Stimulated activated CD4-positive, alpha-beta T cell treated with anti-CD3 and anti-CD28 coated beads, Interleukin-15, amount 100 ng/mL, for 48 hours (primary cell): Measurements from ENCODE around the gene PIGU.
"Not testable (repeated sequence)": the region's sequence is repeated elsewhere in the genome, so short reads cannot be mapped to it uniquely, and the experiment has no call there.

Experiments
- DNase-seq, 2 donors: peaks; one replicate each; pipeline ENCODE4 v3.0.0-alpha.2; 2020; ENCODE audit warnings: low read depth in 2 of 2

The PIGU gene, protein sequence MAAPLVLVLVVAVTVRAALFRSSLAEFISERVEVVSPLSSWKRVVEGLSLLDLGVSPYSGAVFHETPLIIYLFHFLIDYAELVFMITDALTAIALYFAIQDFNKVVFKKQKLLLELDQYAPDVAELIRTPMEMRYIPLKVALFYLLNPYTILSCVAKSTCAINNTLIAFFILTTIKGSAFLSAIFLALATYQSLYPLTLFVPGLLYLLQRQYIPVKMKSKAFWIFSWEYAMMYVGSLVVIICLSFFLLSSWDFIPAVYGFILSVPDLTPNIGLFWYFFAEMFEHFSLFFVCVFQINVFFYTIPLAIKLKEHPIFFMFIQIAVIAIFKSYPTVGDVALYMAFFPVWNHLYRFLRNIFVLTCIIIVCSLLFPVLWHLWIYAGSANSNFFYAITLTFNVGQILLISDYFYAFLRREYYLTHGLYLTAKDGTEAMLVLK

DNA sequence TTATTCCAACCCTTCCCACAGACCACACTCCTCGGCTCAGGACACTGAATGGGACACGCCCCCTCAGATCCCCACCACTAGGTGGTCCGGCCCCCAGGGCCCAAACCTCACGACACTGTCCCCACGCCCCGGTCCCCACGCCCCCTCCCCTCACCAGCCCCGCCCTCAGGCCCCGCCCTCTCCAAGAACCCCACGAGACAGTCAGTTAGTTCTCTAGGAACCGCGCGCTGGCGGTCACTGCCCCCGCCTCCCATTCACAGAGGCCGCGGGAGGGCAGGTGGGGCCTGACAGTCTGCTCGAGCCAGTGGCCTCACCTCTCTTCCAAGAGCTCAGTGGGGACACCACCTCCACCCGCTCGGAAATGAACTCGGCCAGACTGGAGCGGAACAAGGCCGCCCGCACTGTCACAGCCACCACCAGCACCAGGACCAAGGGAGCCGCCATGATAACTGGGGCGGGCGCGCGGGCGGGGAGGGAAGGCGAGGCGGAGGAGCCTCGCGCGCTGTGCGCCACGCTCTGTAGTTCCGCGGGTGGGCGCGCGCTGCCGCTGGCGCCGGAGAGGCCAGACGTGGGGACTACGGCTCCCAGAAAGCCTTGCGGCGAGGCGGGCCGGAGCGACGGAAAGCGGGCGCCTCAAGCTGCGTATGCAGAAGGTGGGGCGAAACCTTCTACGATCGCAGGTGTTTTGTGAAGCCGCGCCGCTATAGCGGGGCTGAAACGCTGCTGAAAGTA lies at the start of gene PIGU:
TSS of gene PIGU (minus strand) at position 451 of the 732 bp plus-strand sequence. CDS start at position 444, 7 bp downstream.
- DNase-seq: peak; percentile 93 to 95

DNA sequence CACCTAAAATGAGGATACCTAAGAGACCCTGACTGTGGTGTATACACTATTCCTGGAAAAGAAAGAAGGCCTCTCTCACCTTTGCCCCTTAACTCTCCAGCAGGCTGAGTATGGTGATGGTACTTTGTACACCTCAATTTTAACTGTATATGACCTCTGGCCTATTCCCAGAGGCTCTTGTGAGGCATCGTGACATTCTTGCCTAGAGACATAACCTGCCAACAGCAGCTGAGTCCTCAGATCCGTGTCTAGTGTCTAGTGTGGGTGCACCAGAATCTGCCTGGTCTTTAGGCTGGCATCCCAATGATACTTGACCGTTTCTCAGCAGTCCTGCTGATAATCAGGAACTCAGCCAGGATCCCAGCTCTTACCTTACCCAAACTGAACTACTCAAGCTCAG lies 47.3 kb upstream of the PIGU start:
- no peak for DNase-seq

DNA sequence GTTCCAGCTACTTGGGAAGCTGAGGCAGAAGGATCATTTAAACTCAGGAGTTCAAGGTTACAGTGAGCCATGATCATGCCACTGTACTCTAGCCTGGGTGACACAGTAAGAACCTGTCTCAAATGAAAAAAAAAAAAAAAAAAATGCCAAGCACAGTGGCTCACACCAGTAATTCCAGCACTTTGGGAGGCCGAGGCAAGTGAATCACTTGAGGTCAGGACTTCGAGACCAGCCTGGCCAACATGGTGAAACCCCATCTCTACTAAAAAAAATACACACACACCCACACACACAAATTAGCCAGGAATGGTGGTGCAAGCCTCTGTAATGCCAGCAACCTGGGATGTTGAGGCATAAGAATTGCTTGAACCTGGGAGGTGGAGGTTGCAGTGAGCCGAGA lies 45.7 kb upstream of the PIGU start:
- DNase-seq: not testable (repeated sequence)

DNA sequence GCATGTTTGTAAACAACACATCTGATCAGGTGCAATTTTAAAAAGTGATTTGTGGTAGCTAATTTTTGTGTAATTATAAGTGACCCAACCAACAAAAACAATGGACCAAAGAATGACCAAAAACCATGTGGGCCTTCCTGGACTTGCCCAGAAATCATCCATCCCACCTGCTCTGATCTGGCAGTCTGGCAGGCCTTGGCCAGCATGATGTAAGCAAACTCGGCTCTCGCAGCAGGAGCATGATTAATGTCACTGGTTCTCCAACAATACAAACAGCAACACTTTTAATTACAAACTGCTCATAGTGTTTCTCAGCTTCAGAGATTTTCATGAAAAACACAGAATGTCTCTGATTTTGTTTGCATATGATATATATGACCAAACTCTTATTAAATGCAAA lies 43.4 kb upstream of the PIGU start:
- DNase-seq: no peak

DNA sequence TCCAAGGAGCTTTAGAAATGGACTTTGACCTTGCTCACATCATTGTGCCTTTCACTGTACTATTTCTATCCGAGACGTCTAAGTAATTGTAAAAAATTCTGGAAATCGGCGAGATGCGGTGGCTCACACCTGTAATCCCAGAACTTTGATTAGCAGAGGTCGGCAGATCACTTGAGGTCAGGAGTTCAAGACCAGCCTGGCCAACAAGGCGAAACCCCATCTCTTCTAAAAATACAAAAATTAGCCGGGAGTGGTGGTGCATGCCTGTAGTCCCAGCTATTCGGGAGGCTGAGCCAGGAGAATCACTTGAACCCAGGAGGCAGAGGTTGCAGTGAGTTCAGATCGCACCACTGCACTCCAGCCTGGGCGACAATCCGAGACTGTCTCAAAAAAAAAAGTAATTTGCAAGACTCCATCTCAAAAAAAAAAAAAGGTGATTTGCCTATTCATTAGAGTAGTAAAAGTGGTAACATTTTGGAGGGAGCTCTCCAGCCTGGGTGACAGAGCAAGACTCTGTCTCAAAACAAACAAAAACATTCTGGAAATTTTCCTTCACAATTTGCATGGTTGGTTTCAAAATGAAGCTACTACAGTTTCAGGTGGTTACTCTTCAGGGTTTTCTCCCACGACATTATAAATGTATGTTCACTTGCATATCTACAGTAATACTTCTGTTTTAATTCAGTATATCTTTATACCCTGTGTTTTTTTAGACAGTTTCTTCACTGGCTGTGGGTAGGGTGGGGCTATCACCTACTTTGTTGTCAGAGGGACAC lies 42.5 kb upstream of the PIGU start:
- not testable (repeated sequence) for DNase-seq

DNA sequence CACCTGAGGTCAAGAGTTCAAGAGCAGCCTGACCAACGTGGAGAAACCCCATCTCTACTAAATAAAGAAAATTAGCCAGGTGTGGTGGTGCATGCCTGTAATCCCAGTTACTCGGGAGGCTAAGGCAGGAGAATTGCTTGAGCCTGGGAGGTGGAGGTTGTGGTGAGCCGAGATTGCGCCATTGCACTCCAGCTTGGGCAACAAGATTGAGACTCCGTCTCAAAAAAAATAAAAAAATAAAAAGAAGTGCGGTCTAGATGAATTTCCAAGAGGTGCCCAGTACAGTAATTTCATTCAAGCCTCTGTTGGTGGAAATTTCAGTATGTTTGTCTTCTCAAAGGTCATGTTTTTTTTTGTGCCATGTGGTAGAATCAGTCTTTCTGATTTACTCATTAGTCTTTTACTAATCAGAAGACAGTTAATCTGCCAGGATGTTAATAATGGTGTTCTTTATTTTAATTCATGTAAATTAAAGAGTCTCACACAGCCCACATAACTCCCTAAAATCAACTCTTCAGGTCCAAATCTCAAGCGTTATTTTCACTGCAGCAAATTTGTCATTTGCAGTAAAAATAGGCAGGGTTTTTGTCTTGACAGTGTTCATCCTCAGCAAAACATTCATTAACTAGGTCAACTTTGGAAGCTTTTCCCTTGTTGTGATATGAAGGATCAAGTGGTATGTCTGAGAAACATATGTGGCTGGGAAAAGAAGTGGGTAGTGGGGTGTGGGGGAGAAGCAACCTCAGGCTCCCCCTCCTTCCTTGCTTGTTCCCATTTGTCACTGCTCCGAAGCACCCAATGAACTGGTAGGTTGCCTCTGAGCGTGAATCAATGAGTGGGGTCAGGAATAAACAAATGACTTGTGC lies 40.6 kb upstream of the PIGU start:
- DNase-seq: no peak

DNA sequence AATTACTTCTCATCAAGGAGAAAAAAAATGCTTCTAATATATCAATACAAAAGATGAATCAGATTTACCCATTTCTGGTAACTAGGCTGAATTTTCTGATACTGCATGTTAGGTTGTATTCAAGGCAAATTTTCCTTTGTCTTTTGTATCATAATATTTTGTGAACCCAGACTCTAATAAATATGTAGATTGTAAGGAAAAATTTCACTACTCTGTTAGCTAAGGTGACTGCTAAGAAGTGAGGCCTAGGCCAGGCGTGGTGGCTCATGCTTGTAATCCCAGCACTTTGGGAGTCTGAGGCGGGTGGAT lies 40.0 kb upstream of the PIGU start:
- DNase-seq: no peak

DNA sequence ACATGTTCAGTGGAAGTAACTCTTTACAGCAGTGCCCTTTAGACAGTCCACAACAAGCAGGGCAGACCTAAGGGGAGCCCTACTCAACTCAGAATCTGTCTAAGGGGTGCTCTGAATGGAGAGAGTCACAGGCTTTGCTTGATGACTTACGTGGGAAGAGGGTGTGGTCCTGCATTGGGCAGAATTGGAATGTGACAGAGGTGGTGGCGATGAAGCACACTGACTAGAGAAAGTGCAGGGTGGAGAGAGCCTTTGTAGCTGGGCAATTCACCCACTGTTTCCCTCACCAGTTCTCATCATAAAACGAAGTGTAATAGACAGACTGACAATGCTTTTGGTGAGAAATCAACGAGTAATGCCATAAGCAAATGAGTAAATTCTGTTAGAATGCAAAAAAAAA lies 38.5 kb upstream of the PIGU start:
- DNase-seq: no peak

DNA sequence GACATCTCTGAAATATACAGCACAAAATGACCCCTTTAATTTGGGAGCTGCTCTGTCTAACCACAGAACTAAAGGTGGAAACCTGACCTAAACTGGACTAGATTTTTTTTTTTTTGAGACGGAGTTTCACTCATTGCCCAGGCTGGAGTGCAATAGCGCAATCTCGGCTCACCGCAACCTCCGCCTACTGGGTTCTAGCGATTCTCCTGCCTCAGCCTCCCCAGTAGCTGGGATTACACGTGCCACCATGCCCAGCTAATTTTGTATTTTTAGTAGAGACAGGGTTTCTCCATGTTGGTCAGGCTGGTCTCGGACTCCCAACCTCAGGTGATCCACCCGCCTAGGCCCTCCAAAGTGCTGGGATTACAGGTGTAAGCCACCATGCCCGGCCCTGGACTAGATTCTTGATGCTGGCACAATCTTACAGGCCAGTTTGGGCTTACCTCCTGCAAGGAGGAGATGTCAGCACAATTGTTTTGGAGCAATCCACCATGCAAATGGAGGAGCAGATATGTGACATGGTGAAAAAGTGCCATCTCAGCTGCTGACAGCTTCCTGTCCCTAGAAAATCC lies 37.1 kb upstream of the PIGU start:
- DNase-seq: not testable (repeated sequence)

DNA sequence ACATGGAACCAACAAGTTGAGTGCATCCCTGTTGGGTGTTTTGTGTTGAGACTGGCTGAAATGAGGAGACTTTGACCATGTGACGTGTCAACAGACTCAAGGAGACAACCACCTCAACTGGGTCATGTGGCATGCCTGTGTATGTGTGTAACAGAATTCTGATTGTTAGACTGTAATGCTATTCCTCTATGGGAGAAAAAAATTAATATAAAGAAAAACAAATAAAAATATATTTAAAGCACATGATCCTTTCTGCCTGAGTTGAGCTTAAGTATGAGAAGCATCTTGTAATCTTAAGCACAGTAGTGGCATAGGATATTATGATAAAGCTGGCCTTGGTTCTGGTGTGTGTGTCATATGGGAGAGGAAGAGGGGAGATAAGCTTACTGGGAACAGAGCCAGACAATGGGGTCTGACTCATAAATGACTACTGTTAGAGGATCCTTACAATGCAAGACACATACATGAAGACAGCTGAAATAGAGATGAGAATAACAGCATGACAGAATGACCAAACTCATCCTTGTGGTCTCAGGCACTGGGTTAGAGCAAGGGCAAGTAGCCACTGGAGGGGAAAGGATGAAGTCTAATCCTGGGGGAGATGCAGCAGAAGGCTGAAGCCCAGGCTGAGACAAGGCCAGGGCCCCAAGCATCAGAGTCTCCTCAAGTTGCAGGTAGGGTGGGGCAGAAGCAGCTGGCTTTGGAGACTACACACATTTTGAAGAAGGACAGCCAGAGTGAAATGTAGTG lies 36.5 kb upstream of the PIGU start:
- DNase-seq: no peak

DNA sequence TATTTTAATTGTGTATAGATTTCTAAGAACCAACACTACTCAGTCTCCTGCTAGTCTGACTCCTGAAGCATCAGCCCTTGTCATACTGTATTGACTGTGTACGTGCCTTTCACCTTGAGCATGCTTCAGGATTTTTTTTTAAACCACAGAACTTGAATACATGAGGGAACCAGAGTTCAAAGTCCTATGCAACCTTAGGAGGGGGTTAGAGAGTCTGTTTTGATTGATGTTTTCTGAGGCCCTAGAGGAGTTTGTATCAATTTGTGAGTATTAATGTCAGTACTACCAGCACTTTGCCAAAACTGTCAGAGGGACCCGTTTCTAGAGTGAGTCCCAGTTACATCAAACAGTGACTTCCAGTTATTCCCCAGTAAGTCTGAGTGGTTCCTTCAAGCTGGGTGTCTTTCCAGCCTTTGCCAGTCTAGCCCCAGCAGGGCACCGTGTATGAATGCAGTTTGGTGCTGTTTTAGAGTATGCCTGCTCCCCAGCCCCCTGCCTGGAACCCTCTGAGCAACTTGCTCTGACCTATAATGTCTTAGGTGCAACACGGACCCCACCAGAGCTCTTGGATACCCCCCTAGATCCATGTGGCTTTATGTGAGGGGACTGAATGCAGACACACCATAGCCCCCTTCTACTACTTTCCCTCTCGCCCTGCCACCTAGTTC lies 35.8 kb upstream of the PIGU start:
- no peak for DNase-seq

DNA sequence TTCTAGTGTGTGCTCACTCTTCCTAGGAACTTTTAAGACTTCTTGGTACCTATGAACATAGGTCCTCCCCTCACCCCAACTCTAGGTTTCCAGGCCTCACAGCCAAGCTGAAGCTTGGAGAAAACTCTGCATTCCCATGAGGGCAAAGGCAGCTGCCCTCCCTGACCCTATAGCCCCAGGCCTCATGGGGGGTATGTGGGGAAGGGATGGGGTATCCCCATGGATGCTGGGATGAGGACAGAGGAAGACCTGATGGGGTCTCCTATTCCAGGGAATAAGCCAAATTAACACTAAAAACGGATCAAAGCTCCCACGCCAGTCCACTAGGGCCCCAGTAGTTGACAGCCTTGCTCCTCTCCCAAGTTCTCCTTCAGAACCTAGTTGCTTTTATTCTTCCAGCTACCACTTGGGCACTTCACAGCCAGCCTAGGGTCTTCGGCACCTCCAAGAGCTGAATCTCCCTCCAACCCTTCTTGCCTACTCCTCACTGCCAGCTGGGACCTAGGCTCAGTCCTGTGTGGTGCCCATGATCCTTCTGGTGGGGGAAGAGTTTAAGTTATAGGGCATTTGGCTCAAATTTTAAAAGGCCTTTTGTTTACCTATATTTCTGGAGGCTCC lies 35.0 kb upstream of the PIGU start:
- no peak for DNase-seq

DNA sequence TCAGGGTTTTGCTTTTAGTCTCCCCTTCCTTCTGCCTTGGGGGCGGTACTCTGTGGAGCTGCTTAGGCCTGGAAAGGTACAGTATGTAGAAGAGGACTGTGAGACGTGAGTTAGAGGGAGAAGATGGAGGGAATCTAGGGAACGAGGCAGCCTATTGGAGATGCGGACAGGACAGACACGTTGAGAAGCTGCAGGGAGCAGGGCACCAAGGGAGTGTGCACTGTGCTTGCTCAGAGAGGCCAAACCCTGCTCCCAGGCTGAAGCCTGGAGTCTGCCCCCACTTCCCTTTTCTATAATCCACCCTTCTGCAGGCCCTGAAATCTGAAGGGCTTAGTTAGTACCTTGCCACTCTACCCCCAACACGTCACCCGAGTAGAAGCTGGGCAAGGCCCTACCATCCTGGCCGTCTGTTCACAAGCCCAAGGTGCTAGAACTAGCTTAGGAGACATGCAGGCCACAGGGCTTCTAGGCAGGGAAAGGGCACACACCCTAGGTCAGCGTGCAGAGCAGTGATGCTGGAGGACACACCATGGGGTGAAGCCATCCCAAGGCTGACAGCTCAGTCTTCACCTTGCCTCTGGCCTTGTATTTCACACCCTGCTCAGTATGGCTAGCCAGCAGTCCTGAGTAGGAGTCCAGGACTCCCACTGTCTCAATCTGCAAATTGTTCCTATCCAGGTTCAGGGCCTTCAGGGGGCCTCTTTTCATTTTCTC lies 34.1 kb upstream of the PIGU start:
- no peak for DNase-seq

DNA sequence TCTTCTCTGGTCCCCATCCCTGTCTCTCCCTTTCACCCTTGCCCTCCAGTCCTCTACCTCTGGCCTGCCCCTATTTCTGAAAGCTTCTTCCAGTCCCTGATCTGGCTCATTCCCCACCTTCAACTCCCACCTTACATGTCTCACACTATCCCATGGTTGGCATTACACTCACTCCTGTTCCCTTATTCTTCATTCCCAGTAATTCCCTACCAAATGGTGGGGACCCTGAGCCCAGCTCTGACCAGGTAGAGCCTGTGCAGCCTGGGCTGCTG lies 33.6 kb upstream of the PIGU start:
- no peak for DNase-seq

DNA sequence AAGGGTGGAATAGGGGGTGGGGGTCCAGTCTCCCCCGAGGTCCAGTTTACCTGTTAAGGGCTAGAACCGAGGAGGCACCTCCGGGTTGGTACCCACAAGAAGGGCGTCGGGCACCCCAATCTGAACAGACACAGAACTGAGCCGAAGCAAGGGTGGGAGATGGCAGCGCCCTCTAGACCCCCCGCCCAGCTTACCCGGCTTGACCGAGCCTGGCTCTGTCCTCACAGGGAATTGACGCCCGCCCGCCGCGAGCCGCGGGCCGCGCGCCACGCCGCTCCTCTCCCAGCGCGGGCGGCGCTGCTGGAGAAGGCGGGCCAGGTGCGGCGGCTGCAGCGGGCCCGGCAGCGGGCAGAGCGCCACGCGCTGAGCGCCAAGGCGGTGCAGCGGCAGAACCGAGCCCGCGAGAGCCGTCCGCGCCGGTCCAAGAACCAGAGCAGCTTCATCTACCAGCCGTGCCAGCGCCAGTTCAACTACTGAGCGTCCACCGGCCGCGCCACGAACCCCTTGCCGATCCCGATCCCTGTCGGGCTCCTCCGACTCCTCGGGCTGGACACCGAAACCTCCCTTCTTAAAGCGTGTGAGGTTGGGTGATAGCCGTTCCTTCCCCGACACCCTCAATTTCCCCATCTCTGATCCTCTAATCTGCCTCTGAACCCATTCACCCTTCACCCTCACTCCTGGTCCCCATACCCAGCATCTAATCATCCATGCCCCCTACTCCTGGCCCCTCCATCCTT lies 33.1 kb upstream of the PIGU start:
- DNase-seq: peak in 1 of 2 donors; percentile 25

DNA sequence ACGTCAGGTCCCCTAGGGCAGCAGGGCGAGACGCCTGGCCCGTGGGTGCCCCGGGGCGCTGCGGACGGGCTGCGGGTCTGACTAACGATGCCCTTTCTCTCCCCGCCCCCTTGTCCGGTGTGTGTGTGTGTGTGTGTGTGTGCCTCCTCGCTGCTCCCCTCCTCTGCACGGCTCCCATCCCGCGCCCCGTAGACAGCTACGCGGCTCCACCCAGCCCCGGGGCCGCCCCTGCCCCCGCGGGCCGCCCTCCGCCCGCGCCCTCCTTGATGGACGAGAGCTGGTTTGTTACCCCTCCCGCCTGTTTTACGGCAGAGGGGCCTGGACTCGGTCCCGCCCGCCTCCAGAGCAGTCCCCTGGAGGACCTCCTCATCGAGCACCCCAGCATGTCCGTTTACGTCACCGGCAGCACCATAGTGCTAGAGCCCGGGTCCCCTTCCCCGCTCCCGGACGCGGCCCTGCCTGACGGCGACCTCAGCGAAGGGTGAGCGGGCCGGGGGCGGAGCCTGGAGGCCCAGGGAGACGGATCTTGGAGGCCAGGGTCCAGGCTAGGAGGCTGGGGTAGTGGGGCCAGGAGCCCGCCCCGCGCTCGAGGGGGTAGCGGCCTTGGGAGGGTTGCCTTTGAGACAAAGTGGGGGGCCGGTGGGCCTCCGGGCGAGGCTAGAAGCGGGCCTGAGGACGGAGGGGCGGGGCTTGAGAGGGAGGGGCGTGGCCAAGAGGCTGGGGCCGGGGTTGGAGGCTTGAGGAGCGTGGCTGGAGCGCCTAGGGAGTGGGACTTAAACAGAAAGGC lies 32.3 kb upstream of the PIGU start:
- DNase-seq: peak; percentile 71 to 76

DNA sequence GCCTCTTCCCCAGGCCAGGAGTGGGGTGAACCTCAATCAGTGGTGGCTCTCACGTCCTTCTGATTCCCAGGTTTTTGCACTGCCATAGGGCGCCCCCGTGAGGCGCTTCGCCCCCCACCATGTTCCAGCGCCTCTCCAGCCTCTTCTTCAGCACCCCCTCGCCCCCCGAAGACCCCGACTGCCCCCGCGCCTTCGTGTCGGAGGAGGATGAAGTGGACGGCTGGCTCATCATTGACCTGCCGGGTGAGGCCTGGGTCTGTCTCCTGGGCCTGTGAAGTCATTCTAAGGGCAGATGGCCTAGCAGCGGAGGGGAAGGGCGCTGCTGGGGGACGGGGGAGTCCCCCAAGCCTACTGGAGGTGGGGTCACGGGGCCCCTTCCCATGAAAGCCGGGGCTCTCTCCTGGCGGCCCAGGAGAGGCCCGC lies 31.7 kb upstream of the PIGU start:
- DNase-seq: peak in 1 of 2 donors; percentile 43
